KG1 (cell line): Measurements from ENCODE around the gene ALOX5AP.

Source experiments
- DNase-seq: peaks from one replicate; lab custom pipeline; 2025; lab: John Stamatoyannopoulos, UW

Gene ALOX5AP

DNA sequence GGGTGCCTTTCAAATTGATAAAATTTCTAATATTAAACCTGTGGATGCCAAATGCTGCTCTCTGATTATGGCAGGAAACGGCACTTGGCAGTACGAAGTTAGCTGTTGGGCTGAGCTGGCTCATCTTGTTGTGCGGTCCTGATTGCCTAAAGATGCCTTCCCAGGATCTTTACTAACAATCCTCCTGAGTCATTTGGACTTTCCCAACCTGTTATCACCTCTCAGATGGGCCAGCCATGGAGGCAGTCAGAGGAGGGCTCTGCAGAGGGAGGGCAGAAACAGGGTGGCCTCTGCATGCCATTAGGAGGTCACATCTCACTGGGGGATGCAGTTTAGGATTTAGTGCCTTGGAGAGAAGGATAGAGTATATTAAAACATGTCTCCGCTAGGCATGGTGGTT is 27.3 kb downstream of the ALOX5AP start:
- DNase-seq: no peak

DNA sequence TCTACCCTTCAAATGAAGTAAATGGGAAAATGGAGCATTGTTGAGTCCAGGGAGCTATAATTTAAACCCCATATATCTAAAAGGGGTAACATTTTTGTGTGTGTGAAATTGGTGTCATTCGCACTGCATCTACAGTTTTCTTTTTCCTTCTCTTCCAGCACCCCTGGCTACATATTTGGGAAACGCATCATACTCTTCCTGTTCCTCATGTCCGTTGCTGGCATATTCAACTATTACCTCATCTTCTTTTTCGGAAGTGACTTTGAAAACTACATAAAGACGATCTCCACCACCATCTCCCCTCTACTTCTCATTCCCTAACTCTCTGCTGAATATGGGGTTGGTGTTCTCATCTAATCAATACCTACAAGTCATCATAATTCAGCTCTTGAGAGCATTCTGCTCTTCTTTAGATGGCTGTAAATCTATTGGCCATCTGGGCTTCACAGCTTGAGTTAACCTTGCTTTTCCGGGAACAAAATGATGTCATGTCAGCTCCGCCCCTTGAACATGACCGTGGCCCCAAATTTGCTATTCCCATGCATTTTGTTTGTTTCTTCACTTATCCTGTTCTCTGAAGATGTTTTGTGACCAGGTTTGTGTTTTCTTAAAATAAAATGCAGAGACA is 28.6 kb downstream of the ALOX5AP start:
- no peak for DNase-seq

DNA sequence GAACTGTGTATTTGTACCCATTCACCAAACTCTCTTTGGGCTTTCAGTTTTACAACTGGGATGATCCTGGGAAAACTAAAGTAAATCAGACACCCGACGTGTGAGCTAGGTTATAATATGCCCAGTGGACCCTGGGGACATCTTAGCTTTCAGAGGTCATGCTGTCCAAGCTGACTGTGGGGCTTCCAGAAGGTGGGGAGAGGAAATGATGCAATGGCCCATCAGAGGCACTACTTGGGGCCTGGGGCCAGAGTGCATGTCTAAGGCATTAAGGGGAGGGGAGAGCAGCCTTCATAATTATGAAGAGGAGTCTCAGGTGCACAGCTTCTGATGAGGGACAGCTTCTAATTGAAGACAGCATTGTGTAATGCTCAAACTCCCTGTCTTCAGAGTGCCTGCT is 30.9 kb downstream of the ALOX5AP start:
- no peak for DNase-seq

DNA sequence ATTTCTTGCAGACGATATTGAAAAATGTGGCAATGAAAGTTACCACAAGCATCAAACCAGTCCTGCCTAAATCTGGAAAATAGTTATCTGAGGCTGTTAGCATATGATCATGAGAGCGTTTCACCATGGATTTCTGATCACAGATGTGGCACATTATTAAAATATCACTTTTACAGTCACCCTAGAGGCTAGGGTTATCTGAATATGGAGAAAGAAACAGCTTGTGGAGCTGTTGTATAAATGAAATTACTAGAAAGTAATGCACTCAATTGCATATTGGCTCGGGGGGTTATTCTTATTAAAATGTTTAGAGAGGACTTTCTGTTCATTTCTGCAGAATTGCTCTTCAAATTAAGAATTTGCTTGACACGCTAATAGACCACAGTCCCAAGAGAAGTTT is 35.6 kb downstream of the ALOX5AP start:
- no peak for DNase-seq

DNA sequence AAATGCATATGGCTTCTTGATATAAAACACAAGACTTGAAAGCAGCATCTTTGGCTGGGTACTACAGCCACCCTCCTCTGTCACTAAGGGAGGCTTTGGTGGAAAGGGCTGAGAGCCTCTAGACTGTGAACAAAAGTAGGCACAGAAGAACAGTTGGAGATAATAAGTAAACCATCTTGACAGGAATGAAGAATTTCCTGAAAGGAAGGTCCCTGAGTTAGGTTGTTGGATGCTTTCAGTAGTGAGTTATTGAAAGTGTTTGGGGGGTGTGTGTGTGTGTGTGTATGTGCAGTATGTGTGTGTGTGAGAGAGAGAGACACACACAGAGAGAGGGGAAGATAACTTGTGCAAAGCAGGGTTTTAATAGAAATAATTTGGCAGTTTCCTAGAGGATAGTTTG is 38.2 kb downstream of the ALOX5AP start:
- DNase-seq: no peak

DNA sequence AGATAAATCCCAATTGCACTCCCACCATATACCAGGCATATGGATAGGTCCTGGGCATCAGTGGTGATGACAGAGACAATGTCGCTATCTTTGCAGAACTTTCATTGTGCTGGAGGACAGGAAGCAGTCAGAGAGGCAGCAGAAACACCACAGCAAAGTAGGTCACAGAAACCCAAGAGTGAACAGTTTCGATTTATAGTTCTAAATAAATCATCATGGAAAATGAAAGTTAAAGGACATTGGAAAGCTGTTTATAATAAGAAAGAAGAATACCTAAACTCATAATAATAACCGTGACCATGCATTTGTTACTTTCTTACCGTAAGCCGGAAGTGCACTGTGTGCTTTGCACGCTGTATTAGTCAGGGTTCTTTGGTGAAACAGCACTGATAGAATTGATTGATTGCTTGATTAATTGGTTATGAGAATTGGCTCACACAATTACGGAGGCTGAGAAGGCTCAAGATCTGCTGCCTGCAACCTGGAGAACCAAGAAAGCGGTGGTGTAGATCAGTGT is 38.9 kb downstream of the ALOX5AP start:
- DNase-seq: no peak

DNA sequence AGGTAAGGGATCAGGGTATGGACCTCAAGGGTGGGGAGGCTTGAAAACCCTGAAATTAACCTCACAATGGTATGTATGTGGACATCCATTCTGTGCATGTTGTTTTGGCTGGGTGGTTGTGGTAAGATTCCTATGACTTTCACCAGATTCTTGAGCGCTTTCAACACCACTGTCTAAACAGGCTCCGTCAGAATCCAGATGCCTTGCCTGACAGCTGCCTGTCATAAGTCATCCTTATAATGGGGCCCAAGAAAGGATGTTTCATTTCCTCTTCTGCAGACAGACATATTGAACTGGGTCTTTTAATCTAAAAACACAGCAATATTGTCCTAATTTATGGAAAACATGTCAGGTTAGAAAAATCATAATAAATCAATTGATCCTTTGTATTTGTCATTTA is 41.3 kb downstream of the ALOX5AP start:
- DNase-seq: no peak

DNA sequence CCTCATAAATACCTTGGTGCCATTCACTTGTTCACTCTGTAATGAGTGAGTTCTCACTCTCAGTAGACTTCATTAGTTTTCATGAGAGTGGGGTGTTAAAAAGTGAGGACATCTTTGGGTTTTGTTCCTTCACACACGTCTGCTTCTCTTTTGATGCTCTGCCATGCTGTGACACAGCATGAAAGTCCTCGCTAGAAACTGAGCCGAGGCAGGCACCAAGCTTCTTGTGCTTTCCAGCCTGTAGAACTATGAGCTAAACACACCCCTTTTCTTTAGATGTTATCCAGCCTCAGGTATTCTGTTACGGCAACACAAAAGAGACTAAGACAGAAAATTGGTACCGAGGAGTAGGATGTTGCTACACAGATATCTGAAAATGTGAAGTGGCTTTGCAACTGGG is 43.7 kb downstream of the ALOX5AP start:
- DNase-seq: no peak

DNA sequence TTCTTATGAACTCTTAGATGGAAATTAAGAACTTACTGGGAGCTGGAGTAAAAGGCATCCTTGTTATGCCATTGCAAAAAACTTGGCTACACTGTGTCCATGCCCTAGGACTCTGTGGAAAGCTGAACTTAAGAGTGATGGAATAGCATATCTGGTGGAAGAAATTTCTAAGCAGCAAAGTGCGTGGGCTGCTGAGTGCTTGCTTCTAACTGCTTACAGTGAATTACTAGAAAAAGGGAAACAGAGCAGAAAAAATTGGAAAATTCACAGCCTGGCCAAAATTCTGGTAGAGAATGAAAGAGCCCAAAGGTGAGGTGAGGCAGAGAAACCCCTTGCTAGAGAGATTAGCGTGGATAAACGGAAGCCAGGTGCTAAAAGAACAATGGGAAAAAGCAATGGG is 44.3 kb downstream of the ALOX5AP start:
- DNase-seq: no peak

DNA sequence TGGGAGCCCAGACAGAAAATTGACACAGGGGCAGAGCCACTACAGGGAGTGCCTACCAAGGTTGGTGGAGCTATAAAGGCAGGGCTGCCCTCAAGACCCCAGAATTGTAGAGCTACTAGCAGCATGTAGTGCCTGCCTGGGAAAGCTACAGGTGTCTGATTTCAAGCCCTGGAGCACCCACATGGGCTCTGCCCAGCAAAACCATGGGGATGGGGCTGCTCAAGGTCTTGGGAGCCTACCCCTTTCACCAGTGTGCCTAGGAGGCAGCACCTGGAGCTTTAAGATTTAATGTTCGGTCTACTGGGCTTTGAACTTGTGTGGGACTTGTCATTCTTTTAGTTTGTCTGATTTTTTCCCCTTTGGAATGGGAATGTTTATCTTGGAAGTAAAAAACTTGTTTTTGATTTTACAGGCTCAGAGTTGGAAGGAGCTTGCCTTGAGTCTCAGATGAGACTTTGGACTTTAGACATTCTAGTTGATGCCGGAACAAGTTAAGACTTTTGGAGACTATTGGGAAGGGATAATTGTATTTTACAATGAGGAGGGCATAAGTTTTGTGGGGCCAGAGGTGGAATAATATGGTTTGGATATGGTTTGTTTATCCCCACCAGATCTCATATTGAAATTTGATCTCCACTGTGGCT is 45.1 kb downstream of the ALOX5AP start:
- DNase-seq: no peak

DNA sequence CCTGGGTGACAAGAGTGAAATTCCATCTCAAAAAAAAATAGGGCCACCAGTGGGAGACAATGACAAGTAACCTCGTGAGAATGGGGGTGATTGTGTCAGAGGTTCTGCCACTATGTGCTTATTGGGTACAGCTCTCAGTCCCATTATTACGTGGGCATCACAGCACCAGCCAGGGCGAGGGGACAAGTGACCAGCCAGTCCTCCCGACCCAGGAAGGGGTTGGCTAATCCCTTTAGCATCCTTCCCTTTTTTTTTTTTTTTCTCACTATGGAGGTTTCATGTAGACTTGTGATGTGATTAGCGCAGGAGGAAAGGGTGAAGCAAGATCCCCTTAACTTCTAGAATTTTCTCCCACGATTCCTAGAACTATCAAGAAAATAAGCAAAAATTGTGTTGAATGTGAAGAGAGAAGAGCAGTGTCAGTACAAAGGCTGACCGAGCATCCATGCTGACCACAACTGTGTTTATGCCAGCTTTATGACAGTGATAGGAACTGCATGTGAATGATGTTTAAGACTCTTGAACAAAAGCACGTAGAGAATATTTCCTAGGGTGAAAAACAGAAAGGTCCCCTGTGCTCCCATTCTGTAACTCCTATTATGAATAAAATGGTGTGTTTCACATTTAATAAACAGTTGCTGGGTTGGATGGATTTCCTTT is 50.0 kb downstream of the ALOX5AP start:
- no peak for DNase-seq

DNA sequence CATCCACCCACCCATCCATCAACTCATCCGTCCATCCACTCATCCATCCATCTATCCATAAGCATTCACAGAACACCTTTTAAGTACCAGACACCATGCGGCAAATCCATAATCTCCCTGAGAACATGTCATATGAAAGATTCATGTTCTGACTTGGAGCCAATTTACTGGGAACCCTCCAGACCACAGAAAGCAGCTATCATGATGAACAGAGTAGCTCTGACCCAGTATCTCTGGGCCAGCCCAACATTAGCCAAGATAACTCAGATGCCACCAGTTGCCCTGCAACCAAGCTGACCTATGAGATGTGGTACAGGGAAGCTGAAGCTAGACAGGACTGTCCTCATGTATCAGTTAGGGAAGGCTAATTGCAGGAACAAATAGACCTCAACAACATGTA is 51.3 kb downstream of the ALOX5AP start:
- DNase-seq: no peak

DNA sequence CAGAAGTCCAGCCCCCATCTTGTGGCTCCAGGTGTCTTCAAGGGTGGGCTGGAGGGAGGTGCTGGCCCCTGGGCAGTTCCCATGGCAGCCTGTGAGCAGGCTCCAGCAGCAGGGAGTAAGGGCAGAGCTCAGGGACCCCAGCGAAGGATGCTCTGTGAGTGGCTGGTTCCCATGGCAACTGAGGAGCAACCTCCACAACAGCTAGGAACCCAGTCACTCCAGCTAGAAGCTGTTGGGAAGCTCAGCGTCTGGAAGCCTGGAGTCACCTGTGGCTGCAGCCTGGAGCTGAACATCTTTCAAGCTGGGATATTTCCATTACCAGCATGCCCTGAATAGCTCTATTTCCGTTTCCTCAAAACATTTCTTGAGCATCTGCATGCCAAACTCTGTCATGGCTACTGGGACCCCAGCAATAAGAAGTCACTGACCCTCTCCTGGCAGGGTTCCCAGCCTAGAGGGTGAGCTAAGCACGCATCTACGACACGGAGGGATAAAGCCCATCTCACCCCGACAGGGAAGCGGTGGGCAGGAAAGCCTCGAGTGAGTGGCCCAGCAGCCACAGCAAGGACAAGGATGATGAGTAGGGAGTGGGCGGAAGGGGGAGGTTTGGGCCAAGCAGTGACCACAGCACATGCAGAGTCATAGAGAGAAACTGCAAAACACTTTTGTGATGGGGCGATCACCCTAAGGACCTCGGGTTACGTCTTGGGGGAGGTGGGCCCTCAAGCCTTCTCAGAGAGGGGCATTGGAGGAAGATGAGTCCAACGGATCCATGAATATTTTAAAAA is 52.6 kb downstream of the ALOX5AP start:
- no peak for DNase-seq

DNA sequence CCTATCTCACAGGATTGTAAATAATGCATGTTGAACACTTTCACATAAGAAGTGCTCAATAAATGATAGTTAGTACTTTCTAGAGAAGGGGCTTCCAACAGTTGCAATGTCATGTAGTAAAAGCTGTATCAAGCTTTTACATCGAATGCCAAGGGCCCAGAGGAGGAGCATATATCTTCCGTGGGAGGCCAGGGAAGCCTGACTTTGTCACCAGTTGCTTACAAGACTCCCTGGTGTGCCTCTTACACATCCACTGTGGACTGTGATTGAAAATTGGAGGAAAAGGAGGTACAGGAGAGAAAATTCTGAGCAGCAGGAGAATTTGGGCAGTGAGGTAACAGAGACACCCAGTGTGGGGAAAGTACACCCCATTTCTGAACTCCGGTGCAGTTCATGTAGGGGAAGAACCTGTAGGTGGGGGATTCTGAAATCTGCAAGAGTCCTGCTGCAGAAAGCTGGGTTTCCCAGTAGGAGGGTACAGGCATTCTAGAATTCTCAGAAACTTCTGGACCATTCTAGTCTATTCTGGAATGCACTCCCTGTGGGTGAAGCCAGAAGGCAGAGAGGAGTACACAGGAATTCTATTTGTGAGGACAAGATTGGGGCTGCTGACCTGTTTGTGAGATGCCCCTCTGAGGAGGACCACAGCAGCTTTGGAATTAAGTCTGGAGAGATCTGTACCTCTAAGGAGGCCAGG is 54.0 kb downstream of the ALOX5AP start:
- no peak for DNase-seq

DNA sequence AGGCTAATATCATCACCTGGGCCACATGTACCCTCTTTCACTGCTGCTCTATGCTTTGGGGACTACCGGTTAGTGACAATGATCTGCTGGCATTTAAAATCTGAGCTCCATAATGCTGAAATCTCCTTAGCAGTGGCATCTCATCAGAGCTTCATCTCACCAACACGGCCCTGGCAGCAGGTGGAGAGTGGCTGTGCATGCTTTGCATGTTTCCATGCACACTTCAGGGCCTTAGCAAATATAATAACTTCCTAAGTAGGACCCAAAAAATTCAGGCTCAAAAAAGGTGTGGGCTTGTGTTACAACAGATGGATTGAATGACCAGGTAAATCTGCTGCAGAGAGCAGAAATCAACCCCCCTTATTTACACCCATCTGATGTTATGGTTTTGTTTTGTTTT is 55.2 kb downstream of the ALOX5AP start:
- DNase-seq: no peak

DNA sequence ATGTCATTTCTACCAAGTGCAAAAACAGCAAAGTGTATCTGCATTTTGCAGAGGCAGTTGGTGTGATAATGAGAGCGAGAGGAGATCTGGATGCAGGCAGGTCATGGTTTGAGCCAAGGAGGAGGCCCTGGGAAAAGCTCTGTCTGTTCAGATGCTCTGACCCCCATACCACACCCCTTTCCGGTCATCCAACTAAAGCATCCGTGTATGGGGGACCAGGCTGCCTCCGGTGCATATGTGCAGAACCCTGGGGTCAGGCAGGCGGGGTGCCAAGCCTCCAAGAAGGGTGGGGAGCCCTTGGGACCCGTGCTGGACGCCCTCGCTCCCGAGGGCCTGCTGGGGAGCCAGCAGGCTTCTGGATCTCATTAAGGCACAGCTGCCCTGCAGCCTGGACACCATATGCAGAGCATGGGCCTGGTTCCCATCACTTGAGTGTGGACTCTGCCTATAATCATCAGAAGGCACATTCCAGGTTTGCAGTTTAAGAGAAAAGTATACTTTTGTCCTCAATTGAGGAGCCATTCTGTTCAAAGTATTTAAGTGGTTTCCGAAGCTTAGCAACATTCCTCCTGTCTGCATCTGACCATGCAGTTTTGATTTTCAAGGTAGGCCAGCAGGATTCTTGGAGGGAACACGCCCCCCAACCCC is 56.1 kb downstream of the ALOX5AP start:
- DNase-seq: no peak

DNA sequence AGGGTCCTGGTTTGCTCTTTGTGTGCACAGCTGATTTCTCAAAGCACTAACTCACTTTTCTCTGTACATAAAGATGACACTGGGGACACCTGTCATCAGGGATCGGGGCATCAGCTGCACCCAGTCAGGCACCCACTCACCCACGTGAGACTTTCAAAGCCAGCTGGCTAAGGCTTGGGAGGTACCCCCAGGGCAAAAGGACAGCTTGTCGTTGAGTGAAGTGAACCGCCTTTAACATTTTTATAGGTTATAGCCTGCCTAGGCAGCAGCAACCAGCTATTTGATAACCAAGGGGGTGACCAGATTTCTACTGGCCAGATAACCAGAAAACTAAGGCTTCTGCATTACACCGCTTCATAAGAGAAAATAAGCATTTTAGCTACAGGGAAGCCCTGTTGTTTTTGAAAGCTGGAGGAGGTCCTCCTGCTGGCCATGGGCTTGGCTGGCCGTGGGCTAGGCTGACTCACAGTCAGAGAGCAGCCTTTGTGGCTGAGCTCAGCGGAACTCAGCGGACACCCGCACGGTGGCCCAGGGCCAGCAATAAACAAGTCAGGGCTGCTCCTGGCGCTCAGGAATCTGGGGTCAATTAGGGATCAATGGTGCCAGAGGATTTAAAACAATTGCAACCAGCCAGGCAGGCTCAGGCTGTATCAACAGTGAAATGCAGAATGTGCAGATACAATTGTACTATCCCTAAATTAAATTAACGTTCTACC is 57.1 kb downstream of the ALOX5AP start:
- no peak for DNase-seq

DNA sequence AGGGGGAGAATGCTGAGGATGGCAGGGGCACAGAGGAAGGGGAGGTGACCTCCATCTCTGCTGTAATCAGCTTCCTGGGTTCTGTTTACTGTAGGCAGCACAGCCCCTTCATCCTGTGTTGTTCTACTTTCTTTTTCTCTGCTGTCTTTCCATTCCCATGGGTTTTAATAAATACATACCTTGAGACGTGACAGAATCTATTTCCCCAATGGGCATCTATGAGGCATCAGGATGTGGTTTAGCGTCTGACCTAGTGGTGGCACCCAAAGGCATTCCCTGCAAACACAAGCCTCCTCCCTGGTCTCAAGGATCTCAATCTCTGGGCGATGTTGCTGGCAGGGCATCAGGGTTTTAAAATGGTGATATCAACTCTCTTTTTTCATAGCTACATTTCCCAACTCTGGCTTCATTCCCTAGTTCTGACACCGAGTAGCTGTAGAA is 60.8 kb downstream of the ALOX5AP start:
- no peak for DNase-seq

DNA sequence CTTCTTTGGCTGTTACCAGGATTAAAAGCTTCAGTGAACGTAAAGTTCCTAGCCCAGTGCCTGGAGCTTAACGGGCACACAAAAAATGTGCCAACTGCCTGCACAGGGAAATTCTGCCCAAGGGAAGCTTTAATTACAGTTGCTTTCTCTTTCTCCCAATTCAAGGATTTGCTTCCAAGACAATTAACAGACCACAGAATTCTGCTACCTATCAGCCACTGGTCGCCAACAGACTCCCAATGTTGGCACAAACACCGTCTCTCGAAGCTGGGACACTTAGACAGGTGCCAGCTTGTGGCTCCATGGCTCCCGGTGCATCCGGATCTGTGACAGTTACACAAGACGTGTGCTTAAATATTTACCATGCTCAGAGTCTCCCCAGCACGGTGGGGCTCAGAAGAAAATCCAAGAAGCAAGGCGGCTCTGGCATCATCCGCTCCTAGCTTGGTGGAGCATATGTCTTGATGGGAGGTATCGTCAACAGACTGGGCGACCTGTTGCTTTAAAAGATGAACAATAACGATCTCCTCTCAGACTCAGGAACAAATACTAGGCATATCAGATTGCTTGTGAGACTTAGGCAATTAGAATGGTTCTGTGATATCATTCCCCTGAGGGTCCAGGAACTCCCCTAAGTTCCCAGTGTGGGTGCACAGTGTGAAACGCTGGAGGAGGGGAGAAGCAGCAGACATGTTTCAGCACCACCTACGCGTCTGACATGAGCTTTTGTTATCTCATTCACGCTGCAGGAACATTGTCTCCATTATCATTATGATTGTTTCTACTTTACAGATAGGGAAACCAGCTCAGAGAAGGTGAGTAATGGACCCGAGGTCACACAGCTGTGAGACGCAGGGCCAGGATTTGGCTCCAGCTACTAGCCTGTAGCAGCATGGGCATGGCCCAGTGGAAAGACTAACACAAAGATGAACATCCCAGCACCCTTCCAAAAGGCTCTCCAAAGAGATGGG is 61.6 kb downstream of the ALOX5AP start:
- DNase-seq: no peak
